Activated CD8-positive, alpha-beta memory T cell treated with anti-CD3 and anti-CD28 coated beads for 36 hours (primary cell): ENCODE results near the gene HSPBAP1. TPM values are rescaled to one million over a fixed set of nuclear protein-coding genes. Genes with fewer than 3 reads are reported as not detected.

ENCODE experiments used
- CTCF ChIA-PET: fragments of 350-600 bp; sonication (Branson Sonifier 250); formaldehyde crosslinking; loops from one replicate; lab custom pipeline; 2021; ENCODE audit warnings: antibody characterized with exemption; lab: Charles Lee
- POLR2A ChIA-PET: fragments of 350-600 bp; sonication (Branson Sonifier 250); formaldehyde crosslinking; loops from one replicate; lab custom pipeline; 2021; ENCODE audit warnings: antibody characterized with exemption; lab: Charles Lee
- total RNA-seq, 2 experiments: library from RNA; stranded (reverse); gene quantifications; one replicate each; pipeline ENCODE4 v1.2.3, GENCODE V29; 2021

Gene HSPBAP1
- total RNA-seq = 1 to 10 TPM; 8.9 to 9.5 TPM

DNA sequence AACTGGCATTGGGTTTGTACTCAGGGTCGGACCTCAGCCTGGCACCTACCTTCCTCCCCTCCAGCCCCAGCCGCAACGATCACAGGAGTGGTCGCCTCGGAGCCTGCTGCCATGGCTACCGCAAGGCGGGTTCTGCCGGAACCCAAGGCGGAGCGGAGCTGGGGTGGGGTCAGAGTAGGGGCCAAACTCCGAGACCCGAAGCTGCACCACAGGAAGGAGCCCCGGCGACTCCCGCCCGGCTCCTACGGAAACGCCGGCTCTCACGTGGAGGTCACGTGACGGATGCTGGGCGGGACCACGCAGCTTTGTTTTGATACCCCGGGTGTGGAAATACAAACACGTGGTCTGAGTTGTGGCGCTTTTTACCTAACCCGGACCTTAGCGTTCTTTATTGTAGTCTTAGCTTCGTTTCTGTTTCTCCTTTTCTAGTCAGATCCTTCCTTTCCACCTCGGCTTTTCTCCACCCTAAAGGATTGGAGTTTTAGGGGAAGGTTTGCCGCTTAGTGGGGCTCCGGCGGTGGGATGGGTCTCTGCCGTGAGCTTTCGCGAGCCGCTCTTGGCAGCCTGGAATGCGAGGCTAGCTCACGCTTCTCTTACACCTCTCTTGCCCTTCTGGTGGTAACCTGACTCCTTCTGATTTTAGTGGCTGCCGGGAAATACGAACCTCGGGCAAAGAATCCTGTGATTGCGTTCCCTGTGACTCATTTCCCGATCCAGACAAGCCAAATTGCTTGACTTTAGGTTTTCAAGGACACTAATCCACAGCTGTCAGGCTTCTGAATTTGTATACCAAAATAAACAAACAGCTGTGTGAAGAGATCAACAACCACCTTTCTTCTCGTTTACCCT is at the start of gene HSPBAP1:
Gene HSPBAP1, minus strand, starts transcription at position 264 of the 849 bp plus-strand sequence. Its CDS starts 151 bp downstream, at position 113.
- CTCF ChIA-PET = interaction anchor here (1.1 kb wide), 1 partner anchor 694 kb away, joined by 3 read pairs; no protein-coding TSS in a partner anchor
- POLR2A ChIA-PET = no interaction called here

DNA sequence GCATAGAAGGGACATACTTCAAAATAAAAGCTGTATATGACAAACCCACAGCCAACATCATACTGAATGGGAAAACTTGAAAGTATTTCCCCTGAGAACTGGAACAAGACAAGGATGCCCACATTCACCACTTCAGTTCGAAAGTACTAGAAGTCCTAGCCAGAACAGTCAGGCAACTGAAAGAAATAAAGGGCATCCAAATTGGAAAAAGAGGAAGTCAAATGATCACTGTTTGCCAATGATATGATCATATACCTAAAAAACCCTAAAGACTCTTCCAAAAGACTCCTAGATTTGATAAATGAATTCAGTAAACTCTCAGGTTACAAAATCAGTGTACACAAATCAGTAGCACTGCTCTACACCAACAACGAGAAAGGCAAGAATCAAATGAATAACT is 42.0 kb upstream of the HSPBAP1 start:
- ChIA-PET CTCF (no interaction called here), POLR2A (no interaction called here)

DNA sequence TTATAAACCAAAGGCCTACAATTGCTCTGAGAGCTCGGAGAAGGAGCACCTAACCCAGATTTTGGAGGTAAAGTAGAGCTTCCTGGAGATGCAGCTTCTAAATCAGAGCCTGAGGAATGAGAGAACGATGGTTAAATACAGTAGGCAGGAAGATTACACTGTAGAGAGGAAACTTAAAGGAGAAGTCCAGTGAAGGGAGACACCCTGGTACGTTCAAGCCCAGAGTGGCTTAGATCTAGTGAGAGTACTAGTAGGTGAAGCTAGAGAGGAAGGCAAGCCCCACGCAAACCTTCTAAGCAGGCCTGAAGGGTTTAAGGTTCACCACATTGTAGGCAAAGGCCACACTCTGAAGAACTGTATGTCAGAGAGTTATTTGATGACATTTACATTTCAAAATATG is 34.6 kb upstream of the HSPBAP1 start:
- ChIA-PET CTCF (no interaction called here), POLR2A (no interaction called here)

- ChIA-PET CTCF (no interaction called here), POLR2A (no interaction called here)
These were observed 32.6 kb upstream of the HSPBAP1 start for GRCh38 chr3:122826278-122826677.

GRCh38 chr3:122825460-122825859 is 31.8 kb upstream of the HSPBAP1 start:
- CTCF ChIA-PET = no interaction called here
- POLR2A ChIA-PET = no interaction called here

DNA sequence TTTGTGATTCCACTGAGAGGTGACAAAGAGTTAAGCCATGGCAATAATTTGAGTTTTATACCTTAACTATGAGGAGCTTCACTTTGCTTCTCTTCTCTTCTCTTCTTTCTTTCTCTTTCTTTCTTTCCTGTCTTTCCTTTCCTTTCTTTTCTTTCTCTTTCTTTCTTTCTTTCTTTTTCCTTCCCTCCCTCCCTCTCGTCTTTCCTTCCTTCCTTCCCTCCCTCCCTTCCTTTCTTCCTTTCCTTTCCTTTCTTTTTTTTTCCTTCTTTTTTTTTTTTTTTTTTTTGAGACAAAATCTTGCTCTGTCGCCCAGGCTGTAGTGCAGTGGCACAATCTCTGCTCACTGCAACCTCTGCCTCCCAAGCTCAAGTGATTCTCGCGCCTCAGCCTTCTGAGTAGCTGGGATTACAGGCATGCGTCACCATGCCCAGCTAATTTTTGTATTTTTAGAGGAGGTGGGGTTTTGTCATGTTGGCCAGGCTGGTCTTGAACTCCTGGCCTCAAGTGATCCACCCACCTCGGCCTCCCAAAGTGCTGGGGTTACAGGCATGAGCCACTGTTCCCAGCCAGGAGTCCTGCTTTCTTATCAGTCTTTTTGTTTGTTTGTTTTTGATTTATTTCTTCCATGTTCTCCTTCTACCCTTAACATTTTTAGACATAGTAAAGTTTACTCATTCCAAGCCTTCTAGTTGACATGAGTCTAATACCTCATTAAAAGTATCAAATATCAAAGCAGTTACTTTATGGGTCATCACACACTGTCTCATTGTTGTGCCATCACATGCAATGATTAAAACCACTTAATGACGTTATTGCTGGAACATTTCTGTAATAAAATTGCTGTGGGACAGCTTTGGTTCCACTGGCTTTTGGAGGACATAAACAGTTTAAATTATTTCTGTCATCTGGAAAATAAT is 31.1 kb upstream of the HSPBAP1 start:
- POLR2A ChIA-PET = no interaction called here
- CTCF ChIA-PET = no interaction called here

DNA sequence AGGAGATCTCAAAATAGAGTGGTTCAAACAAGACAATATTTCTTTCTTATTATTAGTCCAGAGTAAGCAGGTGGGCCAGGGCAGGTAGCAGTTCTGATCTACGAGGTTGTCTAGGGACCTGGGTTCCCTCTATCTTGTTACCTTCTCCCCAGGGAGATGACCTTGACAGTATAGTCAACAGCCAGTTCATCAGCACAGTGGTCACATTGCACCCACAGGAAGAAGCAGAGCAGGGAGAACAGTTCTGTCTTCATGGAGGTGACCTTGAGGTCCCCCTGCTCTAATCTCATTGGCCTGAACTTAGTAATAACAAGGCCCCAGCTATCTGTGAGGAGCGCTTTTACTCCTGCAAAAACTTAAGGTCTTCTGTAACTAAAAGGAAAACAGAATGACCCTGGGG is 23.0 kb upstream of the HSPBAP1 start:
- ChIA-PET POLR2A (no interaction called here), CTCF (no interaction called here)

DNA sequence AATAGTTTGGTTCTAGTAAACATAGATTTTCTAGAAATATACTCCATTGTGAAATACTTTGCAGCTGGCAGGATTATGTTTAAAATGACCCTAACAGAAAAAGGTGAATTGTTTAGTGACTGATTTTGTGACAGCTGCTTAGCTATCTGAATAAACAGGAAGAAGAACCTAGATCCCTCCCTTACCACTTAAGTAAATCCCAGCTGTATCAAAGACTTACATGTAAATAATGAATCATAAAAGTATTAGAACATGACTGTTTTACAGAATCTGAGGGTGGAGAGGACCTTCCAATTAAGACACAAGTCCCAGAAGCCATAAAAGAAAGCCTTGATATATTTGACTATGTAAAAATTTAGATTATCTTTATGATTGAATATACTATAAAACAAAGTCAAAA is 17.1 kb upstream of the HSPBAP1 start:
- CTCF ChIA-PET = no interaction called here
- POLR2A ChIA-PET = no interaction called here

GRCh38 chr3:122803977-122804376 is 10.3 kb upstream of the HSPBAP1 start:
- CTCF ChIA-PET = no interaction called here
- POLR2A ChIA-PET = no interaction called here

GRCh38 chr3:122802323-122802722 is 8.7 kb upstream of the HSPBAP1 start:
- ChIA-PET POLR2A (no interaction called here), CTCF (no interaction called here)

DNA sequence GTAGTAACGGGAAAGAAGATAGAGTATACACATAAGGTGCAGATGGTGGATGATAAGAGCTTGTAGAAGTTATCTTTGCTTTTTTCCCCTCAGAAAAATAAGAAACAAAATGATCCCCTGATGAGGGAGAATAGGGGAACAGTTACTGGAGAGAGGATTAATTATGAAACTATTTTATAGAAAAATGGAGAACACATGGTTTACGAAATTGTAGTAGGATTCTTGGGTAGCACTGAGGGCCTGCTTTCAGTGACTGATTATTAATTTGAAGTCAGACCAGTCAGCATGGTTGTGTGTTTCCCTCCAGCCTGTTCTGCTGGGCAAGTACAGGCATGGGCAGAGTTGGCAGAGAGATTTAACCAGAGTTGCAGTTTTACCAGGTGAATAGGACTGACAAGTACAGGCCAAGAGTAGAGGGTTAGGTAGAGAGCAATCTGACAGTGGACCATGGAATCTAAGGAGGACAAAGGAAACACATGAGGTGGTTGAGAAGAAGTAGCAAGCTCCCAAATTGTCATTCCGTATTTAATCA is 7.1 kb upstream of the HSPBAP1 start:
- POLR2A ChIA-PET = no interaction called here
- CTCF ChIA-PET = no interaction called here

DNA sequence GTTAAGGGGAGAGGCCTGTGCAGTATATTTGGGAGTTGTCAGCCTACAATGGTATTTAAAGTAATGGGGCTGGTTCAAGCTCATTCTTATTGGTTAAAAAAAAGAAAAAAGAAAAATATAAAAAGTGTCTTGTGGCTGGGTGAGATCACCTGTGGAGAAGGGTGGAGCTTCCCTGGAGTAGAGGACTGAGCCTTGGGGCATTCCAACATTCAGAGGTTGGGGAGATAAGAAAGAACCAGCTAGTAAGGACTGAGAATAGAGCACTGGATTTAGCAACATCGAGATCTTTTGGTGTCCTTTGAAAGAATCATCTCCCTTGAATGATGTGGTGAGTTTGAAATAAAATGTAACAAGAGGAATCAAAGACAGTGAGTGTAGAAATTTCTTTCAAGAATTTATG is 6.4 kb upstream of the HSPBAP1 start:
- CTCF ChIA-PET = no interaction called here
- POLR2A ChIA-PET = no interaction called here

DNA sequence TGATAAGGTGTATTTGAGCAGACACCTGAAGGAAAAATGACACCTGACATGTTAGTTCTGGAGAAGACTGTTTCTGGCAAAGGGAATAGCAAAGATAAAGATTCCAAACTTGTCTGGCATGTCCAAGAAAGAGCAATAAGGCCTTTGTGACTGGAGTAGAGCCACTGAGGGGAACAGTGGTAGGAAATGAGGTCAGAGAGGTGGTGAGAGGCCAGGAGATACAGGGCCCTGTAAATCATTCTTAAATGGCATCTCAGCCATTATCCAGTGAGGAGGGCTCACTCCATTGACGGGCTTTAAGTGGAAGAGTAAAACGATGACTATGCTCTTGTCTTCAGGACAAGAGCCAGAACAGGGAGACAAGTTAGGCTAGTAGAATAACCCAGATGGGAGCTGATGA is 5.7 kb upstream of the HSPBAP1 start:
- POLR2A ChIA-PET = no interaction called here
- CTCF ChIA-PET = no interaction called here

DNA sequence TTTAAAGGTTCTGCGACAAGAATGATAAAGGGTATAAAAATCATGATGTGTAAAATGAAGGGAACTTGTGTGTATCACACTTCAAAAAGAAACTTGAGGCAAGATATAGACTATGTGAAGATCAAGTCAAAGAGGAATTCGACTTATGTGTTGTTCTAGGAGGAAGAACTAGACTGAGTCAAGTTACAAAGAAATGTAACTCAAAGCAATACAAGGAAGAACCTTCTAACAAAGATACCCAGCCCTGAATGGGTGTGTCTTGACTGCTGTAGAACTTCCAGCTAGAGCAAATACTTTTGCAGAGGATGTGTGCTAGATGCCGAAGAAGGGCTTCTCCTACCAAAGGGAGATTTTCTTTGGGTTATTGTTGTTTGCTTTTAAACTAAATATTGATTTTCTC is 3.7 kb upstream of the HSPBAP1 start:
- ChIA-PET CTCF (interaction anchor here (1.0 to 1.3 kb wide), 2 partner anchors 40 to 230 kb away, joined by 3 read pairs; partner anchors contain the start of gene SEMA5B), POLR2A (no interaction called here)

DNA sequence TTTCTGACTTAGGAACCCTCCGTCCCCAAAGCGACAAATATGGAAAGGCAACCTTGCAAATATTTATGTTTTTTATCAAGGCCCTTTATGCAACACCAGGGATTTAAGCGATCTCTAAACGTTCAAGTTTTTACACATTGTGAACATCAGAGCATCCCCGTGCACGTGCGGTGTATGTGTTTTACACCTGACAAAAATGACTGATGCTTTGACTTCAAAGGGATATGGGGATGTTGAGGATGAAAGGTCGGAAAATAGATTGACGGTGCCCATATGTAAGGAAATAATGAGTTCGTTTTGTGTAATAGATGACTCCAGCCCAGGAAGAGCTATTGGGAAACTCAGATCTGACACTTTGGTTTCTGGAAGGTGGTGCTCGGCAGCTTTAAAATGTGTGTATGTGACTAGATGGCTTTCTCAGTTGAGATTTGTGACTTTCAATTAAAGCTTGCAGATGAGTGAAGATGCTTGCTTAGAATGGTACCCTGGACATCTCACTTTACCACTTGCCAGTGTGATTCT is 2.1 kb upstream of the HSPBAP1 start:
- CTCF ChIA-PET = no interaction called here

DNA sequence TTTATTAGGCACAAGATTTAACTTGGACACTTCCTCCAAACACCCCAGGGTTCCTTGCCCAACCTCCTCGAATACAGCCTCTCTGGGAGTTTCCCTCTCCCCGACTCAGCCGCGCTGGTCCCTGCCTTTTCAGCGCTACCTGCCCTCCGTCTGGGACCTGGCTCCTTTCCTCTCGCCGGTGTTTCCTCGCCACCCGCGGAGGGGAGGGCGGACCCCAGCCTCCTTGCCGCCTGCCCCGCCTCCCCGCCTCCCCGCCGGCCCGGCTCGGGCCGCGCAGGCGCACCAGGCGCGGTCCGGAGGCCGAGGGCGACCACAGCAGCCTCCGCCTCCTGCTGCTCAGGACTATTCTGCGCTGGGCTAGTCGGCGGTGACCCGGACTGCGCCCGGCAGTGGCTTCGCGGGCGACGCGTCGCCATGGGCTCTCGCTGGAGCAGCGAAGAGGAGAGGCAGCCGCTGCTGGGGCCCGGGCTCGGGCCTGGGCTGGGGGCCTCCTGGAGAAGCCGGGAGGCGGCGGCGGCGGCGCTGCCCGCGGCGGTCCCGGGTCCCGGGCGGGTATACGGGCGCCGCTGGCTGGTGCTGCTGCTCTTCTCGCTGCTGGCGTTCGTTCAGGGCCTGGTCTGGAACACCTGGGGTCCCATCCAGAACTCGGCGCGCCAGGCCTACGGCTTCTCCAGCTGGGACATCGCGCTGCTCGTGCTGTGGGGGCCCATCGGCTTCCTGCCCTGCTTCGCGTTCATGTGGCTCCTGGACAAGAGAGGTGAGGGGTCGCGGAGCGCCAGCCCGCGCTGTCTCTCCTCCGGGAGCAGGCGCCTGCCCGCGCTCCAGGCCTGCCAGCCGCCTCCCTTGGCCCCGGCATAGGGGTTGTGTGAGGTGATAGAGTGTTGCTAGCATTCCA is 1.4 kb upstream of the HSPBAP1 start, which contains the start of gene SLC49A4:
Gene SLC49A4, plus strand, starts transcription at position 291 of the 895 bp plus-strand sequence. Its CDS starts 124 bp downstream, at position 415.
- ChIA-PET CTCF (no interaction called here), POLR2A (interaction anchor here (0.6 to 0.7 kb wide), 2 partner anchors 63 to 787 kb away, joined by 3 read pairs; no protein-coding TSS in a partner anchor)

More for the DNA sequence above, 2.1 kb upstream of the HSPBAP1 start:
- POLR2A ChIA-PET = interaction anchor here (0.6 to 0.7 kb wide), 2 partner anchors 63 to 786 kb away, joined by 3 read pairs; no protein-coding TSS in a partner anchor

DNA sequence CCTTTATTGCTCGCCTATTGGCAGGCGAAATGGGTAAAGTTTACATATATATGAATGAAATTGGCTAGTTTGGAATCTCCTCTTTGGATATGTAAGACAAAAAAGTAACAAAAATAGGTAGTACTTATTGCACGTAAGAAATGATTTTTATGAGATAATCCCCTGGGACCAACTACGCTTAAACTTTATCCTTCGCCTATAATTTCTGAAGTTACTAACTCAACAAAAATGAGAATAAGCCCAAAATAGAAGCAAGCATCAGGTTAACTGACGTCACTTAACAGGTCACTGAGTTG is 800 bp upstream of the HSPBAP1 start:
- ChIA-PET CTCF (interaction anchor here (1.1 kb wide), 1 partner anchor 694 kb away, joined by 3 read pairs; no protein-coding TSS in a partner anchor), POLR2A (no interaction called here)

GRCh38 chr3:122789585-122790273 is 3.9 kb downstream of the HSPBAP1 start:
- POLR2A ChIA-PET = no interaction called here
- CTCF ChIA-PET = no interaction called here
